ENCODE data around the gene LRP1.

LRP1 gene

GRCh38 chr12:57229634-57230380 lies 101.5 kb downstream of the LRP1 start, which contains the start of gene SHMT2:
SHMT2 (plus strand) TSS chr12:57229711; CDS start chr12:57229779, 68 bp downstream.
- no peak for TF ChIP-seq CTCF (IDR thresholded peaks at IDR 0.05; ENCODE audit: low read depth, low read length)
- TF ChIP-seq MYC (IDR thresholded peaks at IDR 0.05; ENCODE audit: low read depth, low read length) = peak; percentile 7; the same call in 1 of the 2 replicates
- TF ChIP-seq POLR2A (IDR thresholded peaks at IDR 0.05; ENCODE audit: extremely low read depth, insufficient read length) = peak; percentile 81
- TF ChIP-seq MAX (IDR thresholded peaks at IDR 0.05; ENCODE audit: low read depth, low read length) = peak; percentile 66
- peak; percentile 96 for DNase-seq (ENCODE audit: low read depth)
- H3K4me3 ChIP-seq (ENCODE audit: low read depth, low read length) = peak within 1 kb of the TSS; percentile 87

- peak overlapping the region; percentile 87 for H3K4me3 ChIP-seq (ENCODE audit: low read depth, low read length)
- DNase-seq (ENCODE audit: low read depth) = no peak
- no peak for TF ChIP-seq MAX (IDR thresholded peaks at IDR 0.05; ENCODE audit: low read depth, low read length)
- TF ChIP-seq POLR2A (IDR thresholded peaks at IDR 0.05; ENCODE audit: extremely low read depth, insufficient read length) = no peak
- TF ChIP-seq MYC (IDR thresholded peaks at IDR 0.05; ENCODE audit: low read depth, low read length) = no peak
- TF ChIP-seq CTCF (IDR thresholded peaks at IDR 0.05; ENCODE audit: low read depth, low read length) = no peak
These were observed 102.3 kb downstream of the LRP1 start for GRCh38 chr12:57230381-57231155.

- H3K4me3 ChIP-seq (ENCODE audit: low read depth, low read length) = peak overlapping the region; percentile 87
- DNase-seq (ENCODE audit: low read depth) = no peak
- TF ChIP-seq POLR2A (IDR thresholded peaks at IDR 0.05; ENCODE audit: extremely low read depth, insufficient read length) (no peak), MYC (IDR thresholded peaks at IDR 0.05; ENCODE audit: low read depth, low read length) (no peak)
These were observed 103.2 kb downstream of the LRP1 start for GRCh38 chr12:57231276-57232021.

- TF ChIP-seq MAX (IDR thresholded peaks at IDR 0.05; ENCODE audit: low read depth, low read length) = no peak
- no peak overlapping the region for H3K4me3 ChIP-seq (ENCODE audit: low read depth, low read length)
These were observed 104.0 kb downstream of the LRP1 start for GRCh38 chr12:57232156-57232756.

GRCh38 chr12:57233357-57234232 lies 105.3 kb downstream of the LRP1 start:
- DNase-seq (ENCODE audit: low read depth) = no peak
- TF ChIP-seq MYC (IDR thresholded peaks at IDR 0.05; ENCODE audit: low read depth, low read length) (no peak), MAX (IDR thresholded peaks at IDR 0.05; ENCODE audit: low read depth, low read length) (no peak), POLR2A (IDR thresholded peaks at IDR 0.05; ENCODE audit: extremely low read depth, insufficient read length) (no peak), CTCF (IDR thresholded peaks at IDR 0.05; ENCODE audit: low read depth, low read length) (no peak)
- H3K4me3 ChIP-seq (ENCODE audit: low read depth, low read length) = no peak overlapping the region

More at GRCh38 chr12:57232156-57232756, 104.0 kb downstream of the LRP1 start:
- DNase-seq (ENCODE audit: low read depth) = no peak

GRCh38 chr12:57234233-57234570 lies 105.9 kb downstream of the LRP1 start:
- TF ChIP-seq CTCF (IDR thresholded peaks at IDR 0.05; ENCODE audit: low read depth, low read length) = no peak
- TF ChIP-seq MAX (IDR thresholded peaks at IDR 0.05; ENCODE audit: low read depth, low read length) = no peak
- TF ChIP-seq MYC (IDR thresholded peaks at IDR 0.05; ENCODE audit: low read depth, low read length) = no peak
- TF ChIP-seq POLR2A (IDR thresholded peaks at IDR 0.05; ENCODE audit: extremely low read depth, insufficient read length) = no peak
- no peak overlapping the region for H3K4me3 ChIP-seq (ENCODE audit: low read depth, low read length)
- no peak for DNase-seq (ENCODE audit: low read depth)
